ENCODE measurements around the gene NAXD.

NAXD gene

GRCh38 chr13:110681868-110682550, 66.7 kb downstream of the NAXD start:
- H3K79me1 ChIP-seq (ENCODE audit: low read depth, low read length) = peaks cover 5% of the 10 kb centered on the region
- no peak overlapping the region for H3K9ac ChIP-seq (ENCODE audit: low read depth, low read length, poor library complexity)
- no peak overlapping the region for H3K27ac ChIP-seq (replicated peaks; ENCODE audit: low read length)
- no CpG with 5 or more reads among the region's 15 CpGs for WGBS, 2 donors (ENCODE audit: extremely low coverage in 2 of 2, insufficient read length in 2 of 2, insufficient replicate concordance in 1 of 2)
- H3K14ac ChIP-seq (ENCODE audit: low read length) = no peak overlapping the region
- H3K27me3 ChIP-seq (ENCODE audit: control insufficient read depth in 3 of 3, insufficient read depth in 3 of 3, low read depth in 1 of 3, low read length in 3 of 3) = no peaks in the 10 kb centered on the region
- no peaks in the 10 kb centered on the region for H3K4me1 ChIP-seq (ENCODE audit: control insufficient read depth in 2 of 2, insufficient read depth in 1 of 2, low read depth in 1 of 2, low read length in 2 of 2)
- H4K8ac ChIP-seq (ENCODE audit: low read depth, low read length) = no peak overlapping the region
- no peak overlapping the region for H3K4me2 ChIP-seq (ENCODE audit: insufficient read depth, low read length, poor library complexity, severe bottlenecking)
- H2BK120ac ChIP-seq (ENCODE audit: low read depth, low read length) = no peak overlapping the region
- H3K36me3 ChIP-seq (replicated peaks in 1 of 2; ENCODE audit: control insufficient read depth in 2 of 2, insufficient read depth in 2 of 2, low read length in 2 of 2) = peaks cover 34 to 92% of the 10 kb centered on the region in 2 donors
- H2BK15ac ChIP-seq (ENCODE audit: low read length) = no peak overlapping the region
- no peaks in the 10 kb centered on the region for H3K9me3 ChIP-seq (replicated peaks in 1 of 2; ENCODE audit: control insufficient read depth in 2 of 2, insufficient read depth in 1 of 2, low read depth in 1 of 2, low read length in 2 of 2)
- no peak overlapping the region for H2BK5ac ChIP-seq (ENCODE audit: low read length)
- H3K23ac ChIP-seq (ENCODE audit: low read depth, low read length, poor library complexity) = no peak overlapping the region
- H2BK12ac ChIP-seq (ENCODE audit: low read length) = no peak overlapping the region
- H3K18ac ChIP-seq (ENCODE audit: low read length) = no peak overlapping the region
- H4K91ac ChIP-seq (ENCODE audit: low read depth, low read length, poor library complexity) = no peak overlapping the region
- no peak overlapping the region for H2AFZ ChIP-seq (ENCODE audit: low read length)
- no peak overlapping the region for H2AK5ac ChIP-seq (ENCODE audit: low read depth, low read length)
- no peak for DNase-seq (ENCODE audit: low spot score)
- H3K4me3 ChIP-seq (ENCODE audit: low read length in 2 of 2) = peak overlapping the region in 1 of 2 donors; percentile 6
- H3K4ac ChIP-seq (ENCODE audit: low read length) = no peak overlapping the region

GRCh38 chr13:110682746-110683145, 67.4 kb downstream of the NAXD start:
- H3K9me3 ChIP-seq (replicated peaks in 1 of 2; ENCODE audit: control insufficient read depth in 2 of 2, insufficient read depth in 1 of 2, low read depth in 1 of 2, low read length in 2 of 2) = no peaks in the 10 kb centered on the region
- H2AFZ ChIP-seq (ENCODE audit: low read length) = no peak overlapping the region
- no peak overlapping the region for H3K4me3 ChIP-seq (ENCODE audit: low read length in 2 of 2)
- H3K14ac ChIP-seq (ENCODE audit: low read length) = no peak overlapping the region
- H3K4me1 ChIP-seq (ENCODE audit: control insufficient read depth in 2 of 2, insufficient read depth in 1 of 2, low read depth in 1 of 2, low read length in 2 of 2) = no peaks in the 10 kb centered on the region
- no peaks in the 10 kb centered on the region for H3K27me3 ChIP-seq (ENCODE audit: control insufficient read depth in 3 of 3, insufficient read depth in 3 of 3, low read depth in 1 of 3, low read length in 3 of 3)
- WGBS, 2 donors (ENCODE audit: extremely low coverage in 2 of 2, insufficient read length in 2 of 2, insufficient replicate concordance in 1 of 2) = no CpG with 5 or more reads among the region's 12 CpGs
- no peak overlapping the region for H3K18ac ChIP-seq (ENCODE audit: low read length)
- no peak overlapping the region for H2BK15ac ChIP-seq (ENCODE audit: low read length)
- no peak overlapping the region for H3K4ac ChIP-seq (ENCODE audit: low read length)
- H2BK120ac ChIP-seq (ENCODE audit: low read depth, low read length) = no peak overlapping the region
- peaks cover 36 to 94% of the 10 kb centered on the region in 2 donors for H3K36me3 ChIP-seq (replicated peaks in 1 of 2; ENCODE audit: control insufficient read depth in 2 of 2, insufficient read depth in 2 of 2, low read length in 2 of 2)
- no peak overlapping the region for H3K23ac ChIP-seq (ENCODE audit: low read depth, low read length, poor library complexity)
- peaks cover 5% of the 10 kb centered on the region for H3K79me1 ChIP-seq (ENCODE audit: low read depth, low read length)
- no peak overlapping the region for H2BK5ac ChIP-seq (ENCODE audit: low read length)
- H2AK5ac ChIP-seq (ENCODE audit: low read depth, low read length) = no peak overlapping the region
- H3K9ac ChIP-seq (ENCODE audit: low read depth, low read length, poor library complexity) = no peak overlapping the region
- H3K27ac ChIP-seq (replicated peaks; ENCODE audit: low read length) = no peak overlapping the region
- no peak overlapping the region for H3K4me2 ChIP-seq (ENCODE audit: insufficient read depth, low read length, poor library complexity, severe bottlenecking)
- H4K8ac ChIP-seq (ENCODE audit: low read depth, low read length) = no peak overlapping the region
- no peak for DNase-seq (ENCODE audit: low spot score)
- no peak overlapping the region for H4K91ac ChIP-seq (ENCODE audit: low read depth, low read length, poor library complexity)
- H2BK12ac ChIP-seq (ENCODE audit: low read length) = no peak overlapping the region

GRCh38 chr13:110683203-110683883, 68.0 kb downstream of the NAXD start:
- Histone ChIP-seq H2BK12ac (ENCODE audit: low read length) (no peak overlapping the region), H2AFZ (ENCODE audit: low read length) (no peak overlapping the region)
- DNase-seq (ENCODE audit: low spot score) = no peak

GRCh38 chr13:110683921-110684320, 68.6 kb downstream of the NAXD start:
- Histone ChIP-seq H2BK120ac (ENCODE audit: low read depth, low read length) (no peak overlapping the region), H2BK12ac (ENCODE audit: low read length) (no peak overlapping the region), H2AFZ (ENCODE audit: low read length) (no peak overlapping the region), H3K9me3 (replicated peaks in 1 of 2; ENCODE audit: control insufficient read depth in 2 of 2, insufficient read depth in 1 of 2, low read depth in 1 of 2, low read length in 2 of 2) (no peaks in the 10 kb centered on the region), H3K23ac (ENCODE audit: low read depth, low read length, poor library complexity) (no peak overlapping the region), H3K36me3 (replicated peaks in 1 of 2; ENCODE audit: control insufficient read depth in 2 of 2, insufficient read depth in 2 of 2, low read length in 2 of 2) (peaks cover 31 to 94% of the 10 kb centered on the region in 2 donors), H3K27ac (replicated peaks; ENCODE audit: low read length) (no peak overlapping the region), H3K4me3 (ENCODE audit: low read length in 2 of 2) (no peak overlapping the region), H4K8ac (ENCODE audit: low read depth, low read length) (no peak overlapping the region), H4K91ac (ENCODE audit: low read depth, low read length, poor library complexity) (no peak overlapping the region), H3K4me2 (ENCODE audit: insufficient read depth, low read length, poor library complexity, severe bottlenecking) (no peak overlapping the region), H3K27me3 (ENCODE audit: control insufficient read depth in 3 of 3, insufficient read depth in 3 of 3, low read depth in 1 of 3, low read length in 3 of 3) (no peaks in the 10 kb centered on the region), H3K14ac (ENCODE audit: low read length) (peak overlapping the region; percentile 40), H3K18ac (ENCODE audit: low read length) (no peak overlapping the region), H3K4me1 (ENCODE audit: control insufficient read depth in 2 of 2, insufficient read depth in 1 of 2, low read depth in 1 of 2, low read length in 2 of 2) (no peaks in the 10 kb centered on the region), H2AK5ac (ENCODE audit: low read depth, low read length) (no peak overlapping the region), H3K9ac (ENCODE audit: low read depth, low read length, poor library complexity) (no peak overlapping the region), H2BK5ac (ENCODE audit: low read length) (no peak overlapping the region), H3K4ac (ENCODE audit: low read length) (no peak overlapping the region), H3K79me1 (ENCODE audit: low read depth, low read length) (no peaks in the 10 kb centered on the region), H2BK15ac (ENCODE audit: low read length) (no peak overlapping the region)
- no peak for DNase-seq (ENCODE audit: low spot score)
- WGBS, 2 donors (ENCODE audit: extremely low coverage in 2 of 2, insufficient read length in 2 of 2, insufficient replicate concordance in 1 of 2) = no CpG with 5 or more reads among the region's 5 CpGs

More at GRCh38 chr13:110683203-110683883, 68.0 kb downstream of the NAXD start:
- Histone ChIP-seq H3K4me3 (ENCODE audit: low read length in 2 of 2) (no peak overlapping the region), H3K27ac (replicated peaks; ENCODE audit: low read length) (no peak overlapping the region), H3K9me3 (replicated peaks in 1 of 2; ENCODE audit: control insufficient read depth in 2 of 2, insufficient read depth in 1 of 2, low read depth in 1 of 2, low read length in 2 of 2) (no peaks in the 10 kb centered on the region), H2BK15ac (ENCODE audit: low read length) (no peak overlapping the region), H4K8ac (ENCODE audit: low read depth, low read length) (no peak overlapping the region), H3K14ac (ENCODE audit: low read length) (no peak overlapping the region), H3K79me1 (ENCODE audit: low read depth, low read length) (no peaks in the 10 kb centered on the region), H2BK120ac (ENCODE audit: low read depth, low read length) (no peak overlapping the region), H3K36me3 (replicated peaks in 1 of 2; ENCODE audit: control insufficient read depth in 2 of 2, insufficient read depth in 2 of 2, low read length in 2 of 2) (peaks cover 35 to 94% of the 10 kb centered on the region in 2 donors), H2BK5ac (ENCODE audit: low read length) (no peak overlapping the region), H4K91ac (ENCODE audit: low read depth, low read length, poor library complexity) (no peak overlapping the region), H3K18ac (ENCODE audit: low read length) (no peak overlapping the region), H3K23ac (ENCODE audit: low read depth, low read length, poor library complexity) (no peak overlapping the region), H2AK5ac (ENCODE audit: low read depth, low read length) (no peak overlapping the region), H3K9ac (ENCODE audit: low read depth, low read length, poor library complexity) (no peak overlapping the region), H3K4ac (ENCODE audit: low read length) (no peak overlapping the region), H3K27me3 (ENCODE audit: control insufficient read depth in 3 of 3, insufficient read depth in 3 of 3, low read depth in 1 of 3, low read length in 3 of 3) (no peaks in the 10 kb centered on the region), H3K4me1 (ENCODE audit: control insufficient read depth in 2 of 2, insufficient read depth in 1 of 2, low read depth in 1 of 2, low read length in 2 of 2) (no peaks in the 10 kb centered on the region), H3K4me2 (ENCODE audit: insufficient read depth, low read length, poor library complexity, severe bottlenecking) (no peak overlapping the region)
- no CpG with 5 or more reads among the region's 5 CpGs for WGBS, 2 donors (ENCODE audit: extremely low coverage in 2 of 2, insufficient read length in 2 of 2, insufficient replicate concordance in 1 of 2)
